Uterus (tissue), 4 donors: ENCODE measurements around the gene PREX1. TPM values are rescaled to one million over a fixed set of nuclear protein-coding genes. Genes with fewer than 3 reads are reported as not detected.

Experiments used
- DNase-seq, 2 donors: peaks; one replicate each; pipeline ENCODE4 v3.0.0-alpha.2; 2019 to 2020
- H3K27ac ChIP-seq, 2 donors: fragments of 200-600 bp; sonication (generic); 1 replicate in 1 of 2; 2 replicates in 1 of 2; pipeline ENCODE4 v1.5.1; 2016 to 2018
- H3K27me3 ChIP-seq, 2 donors: fragments of 200-600 bp; sonication (generic); one replicate each; pipeline ENCODE4 v1.5.1; 2018 to 2019; ENCODE audit warnings: control low read depth in 1 of 2
- H3K36me3 ChIP-seq, 2 donors: fragments of 200-600 bp; sonication (generic); one replicate each; pipeline ENCODE4 v1.5.1; 2019; ENCODE audit warnings: control low read depth in 1 of 2
- H3K4me1 ChIP-seq, 2 donors: fragments of 200-600 bp; sonication (generic); one replicate each; pipeline ENCODE4 v1.5.1; 2018 to 2019; ENCODE audit warnings: control low read depth in 1 of 2
- H3K4me3 ChIP-seq, 2 donors: fragments of 200-600 bp; sonication (generic); 1 replicate in 1 of 2; 2 replicates in 1 of 2; pipeline ENCODE4 v1.5.1; 2018 to 2019; ENCODE audit warnings: mild to moderate bottlenecking in 1 of 2
- H3K9me3 ChIP-seq, 2 donors: fragments of 200-600 bp; sonication (generic); one replicate each; pipeline ENCODE4 v1.5.1; 2019; ENCODE audit warnings: control low read depth in 1 of 2
- POLR2A ChIP-seq, 2 donors: fragments of 450-650 bp; IDR thresholded peaks; one replicate each; pipeline ENCODE4 v1.6.1; 2016; ENCODE audit warnings: antibody characterized with exemption in 2 of 2, mild to moderate bottlenecking in 1 of 2, moderate library complexity in 1 of 2
- intact Hi-C: fragments of 100-400 bp; cut with DNase I; formaldehyde crosslinking; loops from one replicate; pipeline ENCODE4 v1.15.1; 2023; ENCODE audit warnings: low total_unique reads
- total RNA-seq, 4 donors: library from RNA; depleted of rRNA in 3 of 4; stranded (reverse); fragments of >200 nt in 3 of 4; gene quantifications; one replicate each; pipeline versions ENCODE4 v1.1.0 to v1.2.4, GENCODE V29; 2014 to 2023
- TF ChIP-seq, protein P1 (sequence below), 4 experiments: fragments of 200-600 bp in 2 of 4; fragments of 450-650 bp in 2 of 4; sonication (generic) in 2 of 4; IDR thresholded peaks; one replicate each; pipeline ENCODE4 v1.5.1; 2016 to 2019; ENCODE audit warnings: antibody characterized with exemption in 4 of 4, mild to moderate bottlenecking in 2 of 4, moderate library complexity in 1 of 4
- donor health status: DM: yes; HTN: yes; CAD: no.

Gene PREX1
- total RNA-seq, 4 donors from 2014 or later = 3.6 to 19.7 (median 11.3) TPM

DNA sequence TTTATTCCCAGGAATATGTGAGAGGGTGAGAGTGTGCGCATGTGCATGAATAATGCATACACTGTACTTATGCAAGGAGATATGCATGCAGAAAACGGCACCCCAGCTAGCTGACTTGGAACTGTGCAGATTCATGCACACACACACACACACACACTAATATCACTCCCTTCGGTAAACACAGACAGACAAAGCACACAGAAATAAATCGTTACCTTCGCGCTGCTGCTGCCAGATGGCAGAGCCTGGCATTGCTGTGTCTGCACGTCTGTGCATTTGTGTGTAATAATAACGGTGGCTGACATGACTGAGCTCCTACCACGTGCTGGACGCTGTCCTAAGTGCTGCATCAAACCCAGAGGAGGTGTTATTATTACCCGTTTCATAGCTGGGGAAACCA lies 36.8 kb downstream of the PREX1 start:
- TF ChIP-seq, protein P1, sequence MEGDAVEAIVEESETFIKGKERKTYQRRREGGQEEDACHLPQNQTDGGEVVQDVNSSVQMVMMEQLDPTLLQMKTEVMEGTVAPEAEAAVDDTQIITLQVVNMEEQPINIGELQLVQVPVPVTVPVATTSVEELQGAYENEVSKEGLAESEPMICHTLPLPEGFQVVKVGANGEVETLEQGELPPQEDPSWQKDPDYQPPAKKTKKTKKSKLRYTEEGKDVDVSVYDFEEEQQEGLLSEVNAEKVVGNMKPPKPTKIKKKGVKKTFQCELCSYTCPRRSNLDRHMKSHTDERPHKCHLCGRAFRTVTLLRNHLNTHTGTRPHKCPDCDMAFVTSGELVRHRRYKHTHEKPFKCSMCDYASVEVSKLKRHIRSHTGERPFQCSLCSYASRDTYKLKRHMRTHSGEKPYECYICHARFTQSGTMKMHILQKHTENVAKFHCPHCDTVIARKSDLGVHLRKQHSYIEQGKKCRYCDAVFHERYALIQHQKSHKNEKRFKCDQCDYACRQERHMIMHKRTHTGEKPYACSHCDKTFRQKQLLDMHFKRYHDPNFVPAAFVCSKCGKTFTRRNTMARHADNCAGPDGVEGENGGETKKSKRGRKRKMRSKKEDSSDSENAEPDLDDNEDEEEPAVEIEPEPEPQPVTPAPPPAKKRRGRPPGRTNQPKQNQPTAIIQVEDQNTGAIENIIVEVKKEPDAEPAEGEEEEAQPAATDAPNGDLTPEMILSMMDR (IDR thresholded peaks at IDR 0.05) = no peak
- no peak for TF ChIP-seq POLR2A (IDR thresholded peaks at IDR 0.05)
- Histone ChIP-seq H3K4me3 (no peak overlapping the region), H3K4me1 (no peaks in the 10 kb centered on the region), H3K27ac (no peak overlapping the region), H3K9me3 (no peaks in the 10 kb centered on the region), H3K36me3 (no peaks in the 10 kb centered on the region), H3K27me3 (no peaks in the 10 kb centered on the region)
- no peak for DNase-seq
- intact Hi-C loops = no loop called here

DNA sequence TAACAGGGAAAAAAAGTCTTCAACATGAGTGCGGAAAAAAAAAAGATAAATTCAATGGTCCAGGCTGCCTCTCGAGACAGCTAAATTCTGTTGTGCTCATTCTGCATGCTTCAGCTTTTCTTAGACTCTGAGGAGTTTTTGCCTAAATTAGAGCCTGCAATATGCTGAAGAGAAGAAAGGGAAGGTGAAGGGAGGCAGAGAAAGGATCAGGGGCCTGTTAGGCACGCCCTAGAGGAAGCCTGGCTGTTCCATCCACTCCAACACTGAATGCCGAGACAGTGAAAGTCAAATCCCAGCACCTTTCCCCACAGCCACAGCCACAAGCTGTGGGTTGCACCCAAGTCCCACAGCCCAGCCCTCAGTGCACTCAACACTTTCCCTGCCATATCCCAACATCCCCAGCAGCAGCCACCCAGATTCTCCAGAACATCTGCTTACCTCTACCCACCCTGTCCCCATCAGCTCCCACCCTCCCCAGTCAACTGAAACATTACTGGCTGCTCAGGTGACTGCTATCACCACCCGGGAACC lies 37.3 kb downstream of the PREX1 start:
- intact Hi-C loops = no loop called here

DNA sequence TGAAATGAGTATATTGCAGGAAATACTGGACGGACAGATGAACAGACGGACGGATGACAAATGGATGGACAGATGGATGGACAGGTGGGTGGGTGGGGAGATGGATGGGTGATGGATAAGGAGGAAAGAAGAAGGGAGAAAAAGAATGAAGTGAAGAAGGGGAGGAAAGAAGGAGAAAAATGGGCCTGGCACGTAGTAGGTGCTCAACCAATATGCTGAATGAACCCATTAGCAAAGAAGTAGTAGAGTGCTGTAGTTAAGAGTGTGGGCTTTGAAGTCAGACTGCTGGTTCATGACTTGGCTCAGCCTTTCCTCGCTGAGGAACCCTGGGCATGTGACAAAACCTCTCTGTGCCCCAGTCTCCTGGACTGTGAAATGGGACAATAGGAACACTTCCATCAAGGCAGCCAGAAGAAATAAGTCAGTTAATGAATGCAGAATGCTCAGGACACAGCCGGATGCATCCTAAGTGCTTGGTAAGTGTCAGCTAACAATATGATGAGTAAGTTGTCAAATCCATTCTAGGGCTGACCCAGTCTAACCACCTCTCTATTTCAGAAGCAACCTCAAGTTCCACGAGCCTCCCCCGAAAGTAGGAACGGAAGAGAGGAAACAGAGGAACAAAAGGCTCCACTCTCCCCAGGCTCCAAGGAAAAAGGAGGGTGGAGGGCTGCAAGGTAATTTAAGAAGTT lies 37.9 kb downstream of the PREX1 start:
- Histone ChIP-seq H3K36me3 (no peaks in the 10 kb centered on the region), H3K9me3 (no peaks in the 10 kb centered on the region), H3K4me1 (no peaks in the 10 kb centered on the region), H3K27me3 (no peaks in the 10 kb centered on the region), H3K27ac (no peak overlapping the region), H3K4me3 (no peak overlapping the region)
- no peak for TF ChIP-seq POLR2A (IDR thresholded peaks at IDR 0.05)
- TF ChIP-seq, protein P1 (IDR thresholded peaks at IDR 0.05) = no peak
- intact Hi-C loops = no loop called here
- no peak for DNase-seq

More for the DNA sequence above, 37.3 kb downstream of the PREX1 start:
- Histone ChIP-seq H3K27me3 (no peaks in the 10 kb centered on the region), H3K4me1 (no peaks in the 10 kb centered on the region), H3K27ac (no peak overlapping the region), H3K4me3 (no peak overlapping the region), H3K36me3 (no peaks in the 10 kb centered on the region), H3K9me3 (no peaks in the 10 kb centered on the region)
- no peak for TF ChIP-seq POLR2A (IDR thresholded peaks at IDR 0.05)
- TF ChIP-seq, protein P1 (IDR thresholded peaks at IDR 0.05) = no peak
- DNase-seq = no peak

DNA sequence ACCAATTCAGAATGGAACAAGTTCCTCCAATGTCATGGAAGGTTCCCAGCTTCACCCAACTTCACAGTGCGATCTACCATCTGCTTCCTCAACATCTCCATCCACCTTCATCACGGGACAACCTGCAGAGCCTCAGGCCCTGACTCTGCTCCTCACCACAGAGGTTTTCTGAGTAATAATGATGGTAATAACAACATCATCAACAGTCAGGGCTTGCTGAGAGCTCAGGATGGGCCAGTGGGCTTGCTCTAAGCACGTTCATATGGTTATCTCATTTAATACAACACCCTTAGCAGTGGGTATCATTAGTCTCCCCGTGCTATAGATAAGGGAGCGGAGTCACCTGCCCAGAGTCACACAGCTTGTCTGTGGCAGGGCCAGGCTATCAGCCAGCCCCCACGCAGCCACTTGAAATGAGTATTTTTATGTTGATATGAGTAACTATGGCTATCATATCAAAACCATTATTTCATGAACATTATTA lies 38.6 kb downstream of the PREX1 start:
- Histone ChIP-seq H3K27me3 (no peaks in the 10 kb centered on the region), H3K9me3 (no peaks in the 10 kb centered on the region), H3K4me1 (no peaks in the 10 kb centered on the region), H3K27ac (no peak overlapping the region), H3K4me3 (no peak overlapping the region), H3K36me3 (no peaks in the 10 kb centered on the region)
- no peak for DNase-seq
- intact Hi-C loops = no loop called here
- no peak for TF ChIP-seq POLR2A (IDR thresholded peaks at IDR 0.05)
- TF ChIP-seq, protein P1 (IDR thresholded peaks at IDR 0.05) = no peak

DNA sequence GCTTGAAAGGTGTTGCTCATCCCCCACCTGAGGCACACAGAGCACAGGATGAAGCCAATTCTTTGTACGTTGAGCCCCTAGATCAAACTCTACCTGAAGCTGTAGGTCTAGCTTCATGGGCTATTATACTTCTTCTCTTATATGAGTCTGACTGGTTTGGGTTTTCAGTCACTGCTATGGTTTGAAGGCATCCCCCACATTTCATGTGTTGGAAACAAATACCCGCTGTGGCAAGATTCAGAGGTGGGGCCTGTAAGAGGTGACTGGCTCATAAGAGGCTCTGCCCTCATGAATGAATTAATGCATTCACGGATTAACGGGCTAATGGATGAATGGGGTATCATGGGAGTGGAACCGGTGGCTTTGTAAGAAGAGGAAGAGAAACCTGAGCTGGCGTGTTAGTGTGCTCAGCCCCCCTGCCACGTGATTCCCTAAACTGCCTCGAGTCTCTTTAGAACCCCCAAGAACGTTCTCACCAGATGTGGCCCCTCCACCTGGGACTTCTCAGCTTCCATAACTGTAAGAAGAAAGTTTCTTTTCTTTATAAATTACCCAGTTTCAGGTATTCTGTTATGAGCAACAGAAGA lies 39.2 kb downstream of the PREX1 start:
- H3K27me3 ChIP-seq = no peaks in the 10 kb centered on the region
- no peak overlapping the region for H3K27ac ChIP-seq
- H3K9me3 ChIP-seq = no peaks in the 10 kb centered on the region
- no peak for TF ChIP-seq POLR2A (IDR thresholded peaks at IDR 0.05)
- TF ChIP-seq, protein P1 (IDR thresholded peaks at IDR 0.05) = no peak
- intact Hi-C loops = no loop called here
- no peaks in the 10 kb centered on the region for H3K4me1 ChIP-seq
- no peak overlapping the region for H3K4me3 ChIP-seq
- no peaks in the 10 kb centered on the region for H3K36me3 ChIP-seq
- DNase-seq = no peak
